HepG2 (cell line): ENCODE measurements around the gene LRRTM3. TPM values are rescaled to one million over a fixed set of nuclear protein-coding genes. Genes with fewer than 3 reads are reported as not detected.

Source experiments
- ATAC-seq: fragments of 200-7000 bp; cut with Tn5 transposase; 3 replicates; pipeline ENCODE4 v1.9.1; 2020; ENCODE audit warnings: mild to moderate bottlenecking, moderate library complexity
- BruUV-seq: library from RNA; stranded (reverse); fragments of 400-500 nt; replicated peaks from 2 replicates; lab custom pipeline; 2021; lab: Mats Ljungman, UMichigan
- CTCF ChIA-PET: fragments of 300-600 bp; formaldehyde crosslinking; extraction: SDS; loops from one replicate; lab custom pipeline; 2021; ENCODE audit warnings: low total read pairs, inconsistent platforms, low intra/inter-chr PET ratio; lab: Yijun Ruan, JAX
- POLR2A ChIA-PET: fragments of 350-600 bp; sonication (Branson Sonifier 250); formaldehyde crosslinking; loops from one replicate; lab custom pipeline; 2020; ENCODE audit warnings: antibody characterized with exemption, inconsistent platforms; lab: Yijun Ruan, JAX
- DNase-seq: peaks from one replicate; pipeline ENCODE4 v3.0.0-alpha.2; 2015; ENCODE audit warnings: low spot score
- FAIRE-seq: peaks from 3 replicates; lab custom pipeline; 2011; peaks lifted over from hg19 to GRCh38; lab: Jason Lieb, UNC
- H2AFZ ChIP-seq: one replicate; pipeline ENCODE4 v1.6.1; 2011; ENCODE audit warnings: low read length, inconsistent platforms
- H3K27ac ChIP-seq: fragments of 300-600 bp; 3 replicates; pipeline ENCODE4 v1.8.0; 2011; ENCODE audit warnings: mixed run types, mild to moderate bottlenecking, mixed read lengths, low read length, inconsistent platforms; ENCODE audit not compliant: insufficient read depth; ENCODE audit errors: extremely low read length
- H3K27me3 ChIP-seq, 2 experiments: fragments of 200-600 bp in 1 of 2; 2 replicates in 1 of 2; 3 replicates in 1 of 2; pipeline versions ENCODE4 v1.6.0 to v1.8.0; 2011; ENCODE audit warnings: low read length in 2 of 2, mild to moderate bottlenecking in 2 of 2, moderate library complexity in 2 of 2, inconsistent platforms in 1 of 2; ENCODE audit not compliant: insufficient read depth in 2 of 2, control insufficient read depth in 1 of 2
- H3K36me3 ChIP-seq, 2 experiments: fragments of 200-600 bp in 1 of 2; replicated peaks in 1 of 2; 2 replicates in 1 of 2; 3 replicates in 1 of 2; pipeline versions ENCODE4 v1.5.1 to v1.8.0; 2011; ENCODE audit warnings: low read length in 2 of 2, inconsistent platforms in 1 of 2; ENCODE audit not compliant: insufficient read depth in 2 of 2, control insufficient read depth in 1 of 2
- H3K4me1 ChIP-seq: 2 replicates; pipeline ENCODE4 v1.5.1; 2012; ENCODE audit warnings: low read length, inconsistent platforms; ENCODE audit not compliant: insufficient read depth
- H3K4me2 ChIP-seq: 2 replicates; pipeline ENCODE4 v1.6.0; 2011; ENCODE audit warnings: low read depth, low read length, inconsistent platforms
- H3K4me3 ChIP-seq, 3 experiments: fragments of 200-600 bp in 1 of 3; sonication (generic), shearing (Covaris generic) in 1 of 3; replicated peaks in 1 of 3; 2 replicates each; pipeline ENCODE4 v1.5.1; 2011 to 2016; ENCODE audit warnings: low read length in 3 of 3, inconsistent platforms in 2 of 3, low read depth in 2 of 3, mild to moderate bottlenecking in 2 of 3, control low read depth in 1 of 3, mixed read lengths in 1 of 3; ENCODE audit not compliant: insufficient read depth in 1 of 3
- H3K79me2 ChIP-seq: one replicate; pipeline ENCODE4 v1.6.1; 2011; ENCODE audit warnings: low read length, inconsistent platforms; ENCODE audit not compliant: insufficient read depth
- H3K9ac ChIP-seq: 2 replicates; pipeline ENCODE4 v1.6.0; 2011; ENCODE audit warnings: mild to moderate bottlenecking, low read depth, low read length, inconsistent platforms; ENCODE audit not compliant: insufficient read depth
- H3K9me3 ChIP-seq: 2 replicates; pipeline ENCODE4 v1.5.1; 2012; ENCODE audit warnings: mild to moderate bottlenecking, low read length
- H4K20me1 ChIP-seq: 2 replicates; pipeline ENCODE4 v1.6.0; 2011; ENCODE audit warnings: inconsistent platforms, mild to moderate bottlenecking, low read length, moderate library complexity; ENCODE audit not compliant: insufficient read depth
- BCL6 ChIP-seq: IDR thresholded peaks from 2 replicates; pipeline ENCODE4 v1.6.1; 2016; ENCODE audit warnings: missing genetic modification reagents, missing compliant biosample characterization
- CREM ChIP-seq, 2 experiments: sonication (generic) in 1 of 2; formaldehyde crosslinking in 1 of 2; IDR thresholded peaks; 2 replicates each; pipeline versions ENCODE4 v1.4.0 to v1.6.1; 2016 to 2020; ENCODE audit warnings: antibody characterized with exemption in 1 of 2, mild to moderate bottlenecking in 1 of 2, missing genetic modification reagents in 1 of 2
- KDM2A ChIP-seq: sonication (generic); formaldehyde crosslinking; IDR thresholded peaks from 2 replicates; pipeline ENCODE4 v1.4.0; 2020; ENCODE audit warnings: low read depth, missing genetic modification reagents, borderline replicate concordance
- MAFF ChIP-seq: IDR thresholded peaks from 2 replicates; pipeline ENCODE4 v1.6.1; 2011; ENCODE audit warnings: low read depth, low read length, improper control_type of control experiment
- MAFK ChIP-seq, 2 experiments: IDR thresholded peaks in 1 of 2; conservative IDR thresholded peaks in 1 of 2; 2 replicates each; pipeline ENCODE4 v1.6.1; 2011; ENCODE audit warnings: improper control_type of control experiment in 2 of 2, low read length in 2 of 2
- MAZ ChIP-seq, 2 experiments: sonication (generic) in 1 of 2; formaldehyde crosslinking in 1 of 2; IDR thresholded peaks; 2 replicates each; pipeline versions ENCODE4 v1.5.0 to v1.6.1; 2012 to 2020; ENCODE audit warnings: low read depth in 2 of 2, mild to moderate bottlenecking in 2 of 2, borderline replicate concordance in 1 of 2, improper control_type of control experiment in 1 of 2, low read length in 1 of 2, missing genetic modification reagents in 1 of 2, moderate library complexity in 1 of 2
- NAIF1 ChIP-seq: sonication (generic); formaldehyde crosslinking; IDR thresholded peaks from 2 replicates; pipeline ENCODE4 v1.5.0; 2020; ENCODE audit warnings: mild to moderate bottlenecking, missing genetic modification reagents, borderline replicate concordance
- TCF7L2 ChIP-seq: IDR thresholded peaks from 2 replicates; pipeline ENCODE4 v1.6.1; 2011; ENCODE audit warnings: mild to moderate bottlenecking, low read depth, low read length, moderate library complexity
- THYN1 ChIP-seq: sonication (generic); formaldehyde crosslinking; IDR thresholded peaks from 2 replicates; pipeline ENCODE4 v1.8.1; 2023; ENCODE audit warnings: low read depth, mild to moderate bottlenecking, moderate library complexity, missing genetic modification reagents, borderline replicate concordance
- ZFY ChIP-seq: sonication (generic); formaldehyde crosslinking; IDR thresholded peaks from 2 replicates; pipeline ENCODE4 v1.4.0; 2020; ENCODE audit warnings: missing genetic modification reagents
- ZMAT3 ChIP-seq: sonication (generic); formaldehyde crosslinking; conservative IDR thresholded peaks from 2 replicates; pipeline ENCODE4 v1.7.0; 2021; ENCODE audit warnings: missing genetic modification reagents
- ZMYM2 ChIP-seq: sonication (generic); formaldehyde crosslinking; IDR thresholded peaks from 2 replicates; pipeline ENCODE4 v1.8.0; 2022; ENCODE audit warnings: mild to moderate bottlenecking, missing genetic modification reagents
- ZNF20 ChIP-seq: sonication (generic); formaldehyde crosslinking; IDR thresholded peaks from 2 replicates; pipeline ENCODE4 v1.4.0; 2020; ENCODE audit warnings: mild to moderate bottlenecking, moderate library complexity, missing genetic modification reagents
- ZNF562 ChIP-seq: sonication (generic); formaldehyde crosslinking; IDR thresholded peaks from 2 replicates; pipeline ENCODE4 v1.8.0; 2022; ENCODE audit warnings: missing genetic modification reagents, borderline replicate concordance
- ZNF598 ChIP-seq: sonication (generic); formaldehyde crosslinking; IDR thresholded peaks from 2 replicates; pipeline ENCODE4 v1.5.1; 2020; ENCODE audit warnings: mild to moderate bottlenecking, missing genetic modification reagents, borderline replicate concordance
- WGBS: methylation state at CpG from one replicate; pipeline ENCODE4 v1.1.6; 2017; ENCODE audit warnings: low lambda C conversion rate; 5-methylcytosine and 5-hydroxymethylcytosine counted together
- in situ Hi-C: cut with HindIII; loops from 2 replicates; pipeline ENCODE4 v1.10.0; 2017; ENCODE audit warnings: low pct_unique_long_range_greater_than_20kb; ENCODE audit not compliant: extremely low pct_ligation_motif_present
- intact Hi-C: fragments of 100-400 bp; cut with micrococcal nuclease; formaldehyde crosslinking; loops from one replicate; pipeline ENCODE4 v1.10.0; 2022; ENCODE audit not compliant: unreplicated experiment
- polyA plus RNA-seq, 8 experiments: library from polyadenylated mRNA; depleted of rRNA in 3 of 8; stranded (reverse) in 7 of 8; unstranded in 1 of 8; fragments of >200 nt; fragmentation: Illumina TruSeq in 4 of 8; extraction: Trizol in 4 of 8; gene quantifications; 2 replicates each; pipeline versions ENCODE4 v1.2.1 to v1.2.3, GENCODE V29; 2011 to 2016; ENCODE audit warnings: low read depth in 4 of 8, missing spikeins in 1 of 8, mixed read lengths in 1 of 8; ENCODE audit not compliant: insufficient read depth in 1 of 8
- total RNA-seq, 5 experiments: library from RNA; depleted of rRNA; stranded (reverse); fragments of >200 nt; fragmentation: Illumina TruSeq; extraction: Trizol; gene quantifications; 2 replicates each; pipeline ENCODE4 v1.2.3, GENCODE V29; 2016; ENCODE audit warnings: low read depth in 1 of 5
- TF ChIP-seq, protein P1 (sequence below): sonication (generic); formaldehyde crosslinking; IDR thresholded peaks from 2 replicates; pipeline ENCODE4 v1.4.0; 2020; ENCODE audit warnings: missing genetic modification reagents
- TF ChIP-seq, protein P2 (sequence below): sonication (generic); formaldehyde crosslinking; conservative IDR thresholded peaks from 2 replicates; pipeline ENCODE4 v1.8.0; 2022; ENCODE audit warnings: low read depth, missing genetic modification reagents

The LRRTM3 gene
- total and polyA plus RNA-seq, 2 of the 13 experiments (the other 11 are each of a cell fraction or from before 2014, with no cell fraction given), result not detected

DNA sequence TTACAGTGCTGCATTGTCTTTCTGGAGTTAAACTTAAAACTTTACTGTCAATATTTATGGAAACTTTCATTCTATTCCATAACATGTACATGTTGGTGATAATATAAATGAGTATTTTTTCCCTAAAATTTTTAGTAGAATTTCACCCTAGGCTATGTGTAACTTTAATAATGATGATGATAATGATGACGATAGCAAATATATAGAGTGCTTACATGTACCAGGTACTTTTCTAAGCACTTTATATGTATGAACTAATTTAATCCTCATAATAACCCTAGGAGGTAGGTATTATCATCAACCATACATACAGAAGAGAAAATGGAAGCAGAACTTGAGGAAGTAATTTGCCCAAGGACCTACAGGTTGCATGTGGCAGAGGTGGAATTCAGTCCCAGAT is 85.6 kb downstream of the LRRTM3 start:
- no TSS peak for BruUV-seq
- H3K4me1 ChIP-seq, result no peaks in the 10 kb centered on the region
- CTCF ChIA-PET, result no interaction called here
- ATAC-seq, result no peak
- no peak for DNase-seq
- TF ChIP-seq MAFF, result peak; percentile 52; the same call in 1 of the 2 replicates
- TF ChIP-seq ZFY, result no peak
- TF ChIP-seq MAFK (conservative IDR thresholded peaks at IDR 0.05 in 1 of 2, IDR thresholded peaks at IDR 0.05 in 1 of 2; ENCODE audit: low read length in 2 of 2), result peak; percentile 57 to 67
- no peak overlapping the region for H3K4me2 ChIP-seq
- no peak overlapping the region for H3K9ac ChIP-seq
- H3K36me3 ChIP-seq, result no peaks in the 10 kb centered on the region
- no peaks in the 10 kb centered on the region for H3K9me3 ChIP-seq
- FAIRE-seq, result no peak
- intact Hi-C loops (no loop called here), in situ Hi-C loops (no loop called here)
- no peak overlapping the region for H3K27ac ChIP-seq
- no peaks in the 10 kb centered on the region for H3K27me3 ChIP-seq
- H2AFZ ChIP-seq, result no peak overlapping the region
- no peak overlapping the region for H3K4me3 ChIP-seq
- POLR2A ChIA-PET, result no interaction called here
- H4K20me1 ChIP-seq, result no peaks in the 10 kb centered on the region
- no peaks in the 10 kb centered on the region for H3K79me2 ChIP-seq
- 50% methylated on average over 1 of the region's 1 CpG for WGBS

DNA sequence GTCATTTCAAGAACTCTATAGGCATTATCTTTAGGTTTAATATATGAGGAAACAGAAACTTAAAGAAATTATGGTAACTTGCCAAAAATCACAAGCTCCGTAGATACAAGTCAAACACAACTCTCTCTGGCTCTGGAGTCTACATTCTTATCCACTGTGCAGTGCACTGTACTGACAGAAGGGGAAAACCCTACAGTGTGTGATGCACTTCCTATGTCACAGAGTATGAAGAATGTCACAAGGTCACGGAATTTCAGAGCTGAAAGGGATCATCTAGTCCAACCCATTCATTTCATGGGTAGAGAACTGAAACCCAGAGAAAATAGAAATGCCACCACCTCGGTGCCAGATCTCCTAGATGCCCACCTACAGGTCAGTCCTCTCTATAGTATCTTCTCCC is 86.1 kb downstream of the LRRTM3 start:
- H3K4me1 ChIP-seq, result no peaks in the 10 kb centered on the region
- H3K27ac ChIP-seq, result no peak overlapping the region
- no peak overlapping the region for H3K4me2 ChIP-seq
- no peak for ATAC-seq
- FAIRE-seq, result no peak
- no peak overlapping the region for H2AFZ ChIP-seq
- no peaks in the 10 kb centered on the region for H3K27me3 ChIP-seq
- no peaks in the 10 kb centered on the region for H4K20me1 ChIP-seq
- intact Hi-C loops, result no loop called here
- no peak overlapping the region for H3K4me3 ChIP-seq
- CTCF ChIA-PET, result no interaction called here
- no TSS peak for BruUV-seq
- POLR2A ChIA-PET, result no interaction called here
- in situ Hi-C loops, result no loop called here
- DNase-seq, result no peak
- H3K36me3 ChIP-seq, result no peaks in the 10 kb centered on the region
- no peaks in the 10 kb centered on the region for H3K79me2 ChIP-seq
- WGBS, result 2% methylated on average over 3 of the region's 3 CpGs
- no peaks in the 10 kb centered on the region for H3K9me3 ChIP-seq
- no peak overlapping the region for H3K9ac ChIP-seq
- TF ChIP-seq MAZ (IDR thresholded peaks at IDR 0.05; ENCODE audit: borderline replicate concordance, low read depth, low read length) (no peak), MAZ (CRISPR knock-in tag; IDR thresholded peaks at IDR 0.05; ENCODE audit: low read depth) (no peak), KDM2A (CRISPR knock-in tag) (no peak), ZMAT3 (no peak), TCF7L2 (no peak), BCL6 (no peak), NAIF1 (CRISPR knock-in tag) (no peak), THYN1 (no peak), ZNF562 (CRISPR knock-in tag) (no peak), ZMYM2 (CRISPR knock-in tag) (no peak), ZNF598 (CRISPR knock-in tag) (no peak), ZNF20 (CRISPR knock-in tag) (no peak), CREM (IDR thresholded peaks at IDR 0.05) (no peak), CREM (CRISPR knock-in tag; IDR thresholded peaks at IDR 0.05) (no peak)
- TF ChIP-seq, protein P1, sequence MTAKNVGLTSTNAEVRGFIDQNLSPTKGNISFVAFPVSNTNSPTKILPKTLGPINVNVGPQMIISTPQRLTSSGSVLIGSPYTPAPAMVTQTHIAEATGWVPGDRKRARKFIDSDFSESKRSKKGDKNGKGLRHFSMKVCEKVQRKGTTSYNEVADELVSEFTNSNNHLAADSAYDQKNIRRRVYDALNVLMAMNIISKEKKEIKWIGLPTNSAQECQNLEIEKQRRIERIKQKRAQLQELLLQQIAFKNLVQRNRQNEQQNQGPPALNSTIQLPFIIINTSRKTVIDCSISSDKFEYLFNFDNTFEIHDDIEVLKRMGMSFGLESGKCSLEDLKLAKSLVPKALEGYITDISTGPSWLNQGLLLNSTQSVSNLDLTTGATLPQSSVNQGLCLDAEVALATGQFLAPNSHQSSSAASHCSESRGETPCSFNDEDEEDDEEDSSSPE (CRISPR knock-in tag), result no peak
- TF ChIP-seq, protein P2, sequence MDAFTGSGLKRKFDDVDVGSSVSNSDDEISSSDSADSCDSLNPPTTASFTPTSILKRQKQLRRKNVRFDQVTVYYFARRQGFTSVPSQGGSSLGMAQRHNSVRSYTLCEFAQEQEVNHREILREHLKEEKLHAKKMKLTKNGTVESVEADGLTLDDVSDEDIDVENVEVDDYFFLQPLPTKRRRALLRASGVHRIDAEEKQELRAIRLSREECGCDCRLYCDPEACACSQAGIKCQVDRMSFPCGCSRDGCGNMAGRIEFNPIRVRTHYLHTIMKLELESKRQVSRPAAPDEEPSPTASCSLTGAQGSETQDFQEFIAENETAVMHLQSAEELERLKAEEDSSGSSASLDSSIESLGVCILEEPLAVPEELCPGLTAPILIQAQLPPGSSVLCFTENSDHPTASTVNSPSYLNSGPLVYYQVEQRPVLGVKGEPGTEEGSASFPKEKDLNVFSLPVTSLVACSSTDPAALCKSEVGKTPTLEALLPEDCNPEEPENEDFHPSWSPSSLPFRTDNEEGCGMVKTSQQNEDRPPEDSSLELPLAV (CRISPR knock-in tag), result no peak
